B cell (primary cell): ENCODE data around the gene APOL5.

Experiments used
- CTCF ChIP-seq: fragments of 200-600 bp; IDR thresholded peaks from one replicate; pipeline ENCODE4 v1.8.0; 2022; ENCODE audit warnings: antibody characterized with exemption, mild to moderate bottlenecking
- EZH2 ChIP-seq: IDR thresholded peaks from 2 replicates; pipeline ENCODE4 v1.6.1; 2012; ENCODE audit warnings: borderline replicate concordance, low read depth, mild to moderate bottlenecking, moderate library complexity, low read length; ENCODE audit not compliant: insufficient read depth, poor library complexity, severe bottlenecking

GRCh38 chr22:35688913-35689675, 28.6 kb upstream of the APOL5 start:
- no peak for TF ChIP-seq CTCF
- no peak for TF ChIP-seq EZH2
